Measurements from ENCODE around the gene ALDH1A3. TPM values are rescaled to one million over a fixed set of nuclear protein-coding genes. Genes with fewer than 3 reads are reported as not detected.

The ALDH1A3 gene
- total RNA-seq, 1 donor from 2014 or later: not detected

DNA sequence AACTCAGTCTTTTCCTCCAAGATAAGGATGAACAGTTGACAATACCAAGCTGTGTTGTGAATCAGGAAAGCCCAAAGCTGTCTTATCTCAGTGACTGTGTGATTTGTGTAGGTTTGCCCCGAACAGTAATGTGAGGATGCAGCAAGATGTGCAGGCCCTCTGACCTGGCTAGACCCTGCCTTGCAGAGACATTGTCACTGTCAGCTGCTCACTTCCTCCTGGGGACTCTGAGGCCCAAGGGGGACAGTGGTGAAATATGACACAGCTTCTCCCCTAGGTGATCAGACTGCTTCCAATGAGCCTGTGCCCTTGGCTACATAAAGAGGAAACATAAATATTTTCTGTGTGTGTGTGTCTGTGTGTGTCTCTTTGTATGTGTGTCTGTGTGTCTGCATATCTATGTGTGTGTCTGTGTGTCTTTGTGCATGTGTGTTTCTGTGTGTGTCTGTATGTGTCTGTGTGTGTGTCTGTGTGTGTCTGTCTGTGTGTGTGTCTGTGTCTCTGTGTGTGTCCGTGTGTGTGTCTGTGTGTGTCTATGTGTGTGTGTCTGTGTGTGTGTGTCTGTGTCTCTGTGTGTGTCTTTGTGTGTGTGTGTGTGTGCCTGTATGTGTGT, 61.2 kb downstream of the ALDH1A3 start:
- no peaks in the 10 kb centered on the region for H3K27me3 Mint-ChIP-seq
- H3K9me3 Mint-ChIP-seq: no peaks in the 10 kb centered on the region
- H3K4me3 Mint-ChIP-seq: no peak overlapping the region
- no peak for DNase-seq
- intact Hi-C loops (cut with micrococcal nuclease): no loop called here
- no peaks in the 10 kb centered on the region for H3K4me1 Mint-ChIP-seq
- no peaks in the 10 kb centered on the region for H3K36me3 Mint-ChIP-seq (ENCODE audit: low read depth)
- no peak overlapping the region for H3K27ac Mint-ChIP-seq

DNA sequence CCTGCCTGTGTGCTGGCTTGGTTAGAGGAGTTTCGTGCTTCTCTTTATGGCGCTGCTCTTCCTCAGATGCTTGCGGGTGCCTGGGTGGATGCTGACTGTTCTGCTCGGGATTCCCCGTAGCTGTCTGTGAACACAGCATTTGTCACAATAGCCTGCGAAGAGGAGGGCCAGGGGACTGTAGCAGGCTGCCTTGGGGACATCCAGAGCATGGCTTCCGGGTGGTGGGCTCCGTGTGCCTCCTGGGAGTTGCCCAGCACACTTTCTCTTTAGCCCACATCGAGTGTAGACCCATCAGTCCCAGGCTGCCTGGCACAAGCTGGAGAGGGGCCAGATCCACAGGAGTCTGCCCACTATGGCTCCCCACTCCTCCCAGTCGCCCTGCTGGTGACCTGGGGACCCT, 61.9 kb downstream of the ALDH1A3 start:
- H3K9me3 Mint-ChIP-seq: no peaks in the 10 kb centered on the region
- no peak overlapping the region for H3K27ac Mint-ChIP-seq
- intact Hi-C loops (cut with micrococcal nuclease): no loop called here
- H3K4me3 Mint-ChIP-seq: no peak overlapping the region
- no peaks in the 10 kb centered on the region for H3K4me1 Mint-ChIP-seq
- no peaks in the 10 kb centered on the region for H3K27me3 Mint-ChIP-seq
- DNase-seq: no peak
- H3K36me3 Mint-ChIP-seq (ENCODE audit: low read depth): no peaks in the 10 kb centered on the region

DNA sequence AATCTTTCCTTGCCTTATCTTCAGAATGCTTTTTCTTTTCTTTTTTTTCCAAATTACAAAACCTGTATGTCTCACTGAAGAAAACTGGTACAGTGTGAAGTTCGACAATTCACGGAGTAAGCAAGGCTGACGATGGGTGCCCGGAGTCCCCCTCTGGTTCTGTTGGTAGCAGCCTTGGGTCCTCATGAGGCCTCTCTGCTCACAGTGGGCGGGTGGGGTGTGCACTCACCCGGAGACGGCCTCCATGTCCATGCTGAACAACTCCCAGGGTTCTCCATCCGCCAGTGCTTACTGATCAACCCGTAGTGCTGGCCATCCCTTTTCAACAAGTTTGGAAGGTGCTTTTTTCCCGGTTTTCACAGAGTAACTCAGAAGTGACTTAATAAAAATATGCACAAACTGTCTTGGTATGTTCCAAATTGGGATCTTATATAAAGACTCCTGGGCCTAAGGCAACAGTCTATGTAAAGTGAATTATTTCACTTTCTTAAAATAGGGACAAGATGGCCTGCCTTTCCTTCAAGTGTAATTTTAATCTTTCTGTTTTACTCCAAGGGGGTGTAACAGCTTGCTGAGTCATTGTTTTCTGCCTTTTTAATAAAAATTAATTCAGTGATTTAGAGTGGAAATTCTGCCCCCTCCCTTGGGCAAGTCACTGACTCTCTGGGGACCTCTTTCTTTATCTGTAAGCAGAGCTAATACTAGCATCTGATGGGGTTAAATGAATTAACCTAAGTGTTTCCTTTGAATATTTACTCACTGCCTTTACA, 63.2 kb downstream of the ALDH1A3 start:
- peaks cover 3% of the 10 kb centered on the region for H3K27me3 Mint-ChIP-seq
- intact Hi-C loops (cut with micrococcal nuclease): no loop called here
- H3K9me3 Mint-ChIP-seq: no peaks in the 10 kb centered on the region
- H3K4me1 Mint-ChIP-seq: no peaks in the 10 kb centered on the region
- no peak overlapping the region for H3K4me3 Mint-ChIP-seq
- H3K27ac Mint-ChIP-seq: no peak overlapping the region
- DNase-seq: no peak
- no peaks in the 10 kb centered on the region for H3K36me3 Mint-ChIP-seq (ENCODE audit: low read depth)

DNA sequence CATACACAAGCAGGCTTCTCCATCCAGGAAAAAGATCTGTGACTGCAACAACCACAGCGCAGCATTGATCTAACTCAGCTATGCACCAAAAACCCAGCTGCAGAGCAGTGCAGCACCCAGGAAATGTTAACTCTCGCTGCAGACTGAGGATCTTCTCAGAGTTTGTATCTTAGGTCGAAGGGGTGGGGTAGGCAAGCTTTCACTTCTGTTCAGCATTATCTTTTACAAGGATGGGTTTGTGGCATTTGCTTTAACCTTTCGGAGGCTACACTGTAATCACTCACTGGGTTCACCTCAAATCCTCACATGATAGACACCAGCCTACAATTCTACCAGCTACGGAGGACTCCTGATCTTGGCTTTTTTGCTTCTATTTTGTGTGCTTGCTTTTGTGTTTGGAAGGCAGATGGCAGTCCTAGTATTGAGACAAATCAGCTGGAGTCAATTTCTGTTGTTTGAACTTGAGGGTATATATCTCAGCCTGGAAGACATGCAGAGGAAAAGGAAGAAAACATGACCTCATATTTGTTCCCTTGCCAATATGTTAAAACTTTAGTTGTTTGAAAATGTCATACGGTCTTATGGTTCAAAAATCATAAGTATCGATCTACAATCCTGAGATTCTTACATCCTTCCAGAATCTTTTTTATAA, 64.7 kb downstream of the ALDH1A3 start:
- Mint-ChIP-seq H3K9me3 (no peaks in the 10 kb centered on the region), H3K27ac (no peak overlapping the region), H3K4me1 (no peaks in the 10 kb centered on the region), H3K4me3 (no peak overlapping the region), H3K36me3 (ENCODE audit: low read depth) (no peaks in the 10 kb centered on the region), H3K27me3 (peaks cover 11% of the 10 kb centered on the region)
- intact Hi-C loops (cut with micrococcal nuclease): no loop called here
- DNase-seq: no peak

DNA sequence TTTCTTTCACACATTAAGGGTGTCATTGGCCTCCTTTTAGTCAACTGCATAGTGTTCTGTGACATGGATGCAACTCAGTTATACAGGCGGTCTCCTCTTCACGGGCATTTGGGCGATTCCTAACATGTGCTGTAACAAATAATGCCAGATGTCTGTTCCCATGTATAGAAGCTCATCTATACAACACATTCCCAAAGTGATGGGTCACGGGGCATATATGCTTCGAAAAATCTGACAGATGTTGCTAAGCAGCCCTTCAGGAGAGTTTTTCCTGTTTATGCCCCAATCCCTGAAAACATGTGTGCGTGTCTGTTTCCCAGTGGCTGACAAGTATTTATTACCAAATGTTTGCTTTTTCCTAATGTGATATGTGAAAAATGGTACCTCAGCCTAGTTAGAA, 65.4 kb downstream of the ALDH1A3 start:
- no peak overlapping the region for H3K4me3 Mint-ChIP-seq
- no peak for DNase-seq
- no peaks in the 10 kb centered on the region for H3K9me3 Mint-ChIP-seq
- intact Hi-C loops (cut with micrococcal nuclease): no loop called here
- H3K27ac Mint-ChIP-seq: no peak overlapping the region
- H3K27me3 Mint-ChIP-seq: peaks cover 15% of the 10 kb centered on the region
- no peaks in the 10 kb centered on the region for H3K4me1 Mint-ChIP-seq
- no peaks in the 10 kb centered on the region for H3K36me3 Mint-ChIP-seq (ENCODE audit: low read depth)

DNA sequence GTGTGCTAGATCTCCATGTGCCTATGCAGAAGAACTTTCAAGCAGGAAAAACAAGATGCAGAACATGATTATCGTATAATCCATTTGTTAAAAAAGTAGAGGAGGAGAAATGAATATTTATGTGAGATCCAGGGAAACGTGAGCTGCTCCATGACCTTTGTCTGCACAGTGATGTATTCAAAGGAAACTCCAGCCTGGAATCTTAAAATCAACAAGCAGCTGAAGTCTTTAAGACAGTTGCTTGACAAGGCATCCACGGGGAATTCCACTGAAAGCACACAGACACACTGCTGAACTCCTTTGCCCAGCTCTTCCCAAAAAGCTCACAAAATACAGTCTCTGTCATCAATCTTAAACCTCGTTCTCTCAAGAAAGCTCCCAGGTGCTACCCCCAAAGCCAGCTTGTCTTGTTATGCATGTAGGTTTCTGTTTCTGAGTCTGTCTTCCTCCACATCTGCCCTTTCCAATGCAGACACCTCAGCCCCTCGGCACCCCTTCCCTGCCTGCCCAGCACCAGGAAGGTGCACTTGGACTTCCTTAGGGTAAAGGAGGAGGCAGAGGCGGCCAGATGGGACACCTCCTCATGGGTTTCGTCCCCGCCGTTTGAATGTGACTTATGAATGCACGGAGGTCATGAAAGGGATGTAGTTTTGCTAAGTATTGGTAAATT, 68.3 kb downstream of the ALDH1A3 start:
- no peak for DNase-seq
- intact Hi-C loops (cut with micrococcal nuclease): no loop called here
- Mint-ChIP-seq H3K27ac (no peak overlapping the region), H3K27me3 (peaks cover 15% of the 10 kb centered on the region), H3K4me3 (no peak overlapping the region), H3K4me1 (no peaks in the 10 kb centered on the region), H3K9me3 (no peaks in the 10 kb centered on the region), H3K36me3 (ENCODE audit: low read depth) (no peaks in the 10 kb centered on the region)

DNA sequence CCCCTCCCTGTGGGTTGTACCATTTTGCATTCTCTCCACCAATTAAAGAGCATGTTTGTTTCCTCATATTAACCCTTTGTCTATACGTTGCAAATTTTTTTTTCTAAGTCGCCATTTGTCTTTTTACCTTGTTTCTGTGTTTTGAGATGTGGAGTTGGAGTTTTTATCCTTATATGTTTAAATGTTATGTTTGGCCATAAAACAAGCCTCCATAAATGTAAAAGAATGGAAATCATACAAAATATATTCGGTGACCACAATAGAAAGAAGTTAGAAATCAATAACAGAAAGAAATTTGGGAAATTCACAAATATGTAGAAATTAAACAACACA, 68.8 kb downstream of the ALDH1A3 start:
- Mint-ChIP-seq H3K9me3 (no peaks in the 10 kb centered on the region), H3K4me1 (no peaks in the 10 kb centered on the region), H3K4me3 (no peak overlapping the region), H3K27ac (no peak overlapping the region), H3K27me3 (peaks cover 15% of the 10 kb centered on the region), H3K36me3 (ENCODE audit: low read depth) (no peaks in the 10 kb centered on the region)
- intact Hi-C loops (cut with micrococcal nuclease): no loop called here
- no peak for DNase-seq

DNA sequence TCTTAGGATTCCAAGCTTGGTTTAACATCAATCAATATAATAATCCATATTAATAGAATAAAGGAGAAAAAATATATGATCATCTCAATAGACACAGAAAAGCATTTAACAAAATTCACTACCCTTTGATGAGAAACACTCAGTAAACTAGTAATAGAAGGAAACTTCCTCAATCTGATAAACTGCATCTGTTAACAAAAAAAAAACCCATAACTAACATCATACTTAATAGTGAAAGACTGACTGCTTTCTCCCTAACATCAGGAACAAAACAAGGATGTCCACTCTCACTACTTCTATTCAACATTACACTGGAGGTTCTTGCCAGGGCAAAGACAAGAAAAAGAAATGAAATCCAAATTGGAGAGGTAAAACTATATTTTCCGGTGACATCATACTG, 70.1 kb downstream of the ALDH1A3 start:
- H3K4me3 Mint-ChIP-seq: no peak overlapping the region
- H3K27me3 Mint-ChIP-seq: peaks cover 18% of the 10 kb centered on the region
- no peak for DNase-seq
- H3K9me3 Mint-ChIP-seq: no peaks in the 10 kb centered on the region
- intact Hi-C loops (cut with micrococcal nuclease): no loop called here
- no peaks in the 10 kb centered on the region for H3K36me3 Mint-ChIP-seq (ENCODE audit: low read depth)
- no peak overlapping the region for H3K27ac Mint-ChIP-seq
- no peaks in the 10 kb centered on the region for H3K4me1 Mint-ChIP-seq

DNA sequence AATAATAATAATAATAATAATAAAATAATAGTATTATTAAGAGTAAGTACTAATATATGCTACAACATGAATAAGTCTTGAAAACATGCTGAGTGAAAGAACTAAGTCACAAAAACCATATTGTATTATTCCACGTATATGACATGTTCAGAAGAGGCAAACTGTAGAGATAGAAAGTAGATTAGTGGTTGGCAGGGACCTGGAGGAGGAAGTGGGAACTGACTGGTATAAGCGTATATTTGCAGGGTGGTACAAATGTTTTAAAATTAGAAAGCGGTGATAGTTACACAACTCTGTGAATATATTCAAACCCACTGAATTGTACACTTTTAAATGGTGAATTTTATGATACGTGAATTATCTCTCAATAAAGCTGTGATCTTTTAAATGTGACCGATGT, 72.3 kb downstream of the ALDH1A3 start:
- Mint-ChIP-seq H3K27me3 (peaks cover 36% of the 10 kb centered on the region), H3K36me3 (ENCODE audit: low read depth) (no peaks in the 10 kb centered on the region), H3K27ac (no peak overlapping the region), H3K4me3 (no peak overlapping the region), H3K4me1 (no peaks in the 10 kb centered on the region), H3K9me3 (no peaks in the 10 kb centered on the region)
- intact Hi-C loops (cut with micrococcal nuclease): no loop called here
- DNase-seq: no peak

DNA sequence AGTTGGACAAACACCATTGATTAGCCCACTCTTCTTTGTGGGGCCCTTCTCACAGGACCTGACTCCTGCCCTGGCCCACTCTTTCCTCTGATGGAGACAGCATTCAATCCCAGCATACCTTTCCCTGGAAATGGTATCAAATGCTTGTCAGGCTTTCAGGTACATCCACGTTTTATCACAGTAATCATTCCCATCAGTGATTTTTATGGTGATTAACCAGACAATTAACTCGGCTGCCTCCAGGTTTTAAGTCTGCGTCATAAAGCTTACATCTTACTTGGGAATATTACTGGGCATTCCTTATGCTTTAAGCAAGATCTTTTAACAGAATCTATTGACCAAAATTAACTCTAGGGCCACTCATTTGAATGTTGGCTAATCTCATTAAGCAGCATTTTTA, 72.9 kb downstream of the ALDH1A3 start:
- H3K27me3 Mint-ChIP-seq: peaks cover 34% of the 10 kb centered on the region
- DNase-seq: no peak
- no peaks in the 10 kb centered on the region for H3K4me1 Mint-ChIP-seq
- no peak overlapping the region for H3K27ac Mint-ChIP-seq
- no peaks in the 10 kb centered on the region for H3K9me3 Mint-ChIP-seq
- intact Hi-C loops (cut with micrococcal nuclease): no loop called here
- no peak overlapping the region for H3K4me3 Mint-ChIP-seq
- H3K36me3 Mint-ChIP-seq (ENCODE audit: low read depth): no peaks in the 10 kb centered on the region

DNA sequence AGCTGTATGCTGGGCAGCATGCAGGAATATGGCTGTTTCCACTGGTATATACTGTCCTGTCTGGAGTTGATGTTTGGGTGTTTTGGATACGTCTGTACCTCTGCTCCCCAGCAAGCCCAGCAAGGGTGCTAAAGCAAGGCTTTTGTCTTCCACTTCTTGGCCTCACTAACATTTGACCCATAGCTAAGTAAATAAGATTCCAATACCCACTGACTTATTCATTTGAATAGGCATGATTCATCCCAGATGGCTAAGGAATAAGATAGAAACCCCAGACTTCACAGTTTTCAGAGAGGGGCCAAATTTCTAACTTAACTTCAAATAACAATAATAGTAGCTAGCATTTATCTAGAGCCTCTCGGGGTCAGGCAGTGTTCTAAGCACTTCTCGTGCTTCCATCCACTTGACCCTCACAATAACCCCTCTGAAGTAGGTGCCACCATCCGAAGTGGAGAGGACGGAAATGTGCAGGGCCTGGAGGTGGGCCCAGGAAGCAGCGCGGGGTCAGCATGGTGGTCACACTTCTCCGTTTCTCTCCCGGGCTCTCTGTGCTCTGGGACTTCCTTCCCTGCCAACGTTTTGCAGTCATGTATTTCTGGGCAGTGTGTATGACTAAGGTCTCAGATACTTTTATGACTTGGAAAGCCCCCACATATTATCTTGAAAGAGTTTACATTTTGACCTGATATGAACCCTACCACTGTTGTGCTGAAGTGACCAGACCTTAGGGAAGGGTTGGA, 78.9 kb downstream of the ALDH1A3 start:
- Mint-ChIP-seq H3K4me1 (no peaks in the 10 kb centered on the region), H3K36me3 (ENCODE audit: low read depth) (no peaks in the 10 kb centered on the region), H3K27ac (no peak overlapping the region), H3K4me3 (no peak overlapping the region), H3K9me3 (no peaks in the 10 kb centered on the region), H3K27me3 (peaks cover 34% of the 10 kb centered on the region)
- DNase-seq: no peak
- intact Hi-C loops (cut with micrococcal nuclease): no loop called here

DNA sequence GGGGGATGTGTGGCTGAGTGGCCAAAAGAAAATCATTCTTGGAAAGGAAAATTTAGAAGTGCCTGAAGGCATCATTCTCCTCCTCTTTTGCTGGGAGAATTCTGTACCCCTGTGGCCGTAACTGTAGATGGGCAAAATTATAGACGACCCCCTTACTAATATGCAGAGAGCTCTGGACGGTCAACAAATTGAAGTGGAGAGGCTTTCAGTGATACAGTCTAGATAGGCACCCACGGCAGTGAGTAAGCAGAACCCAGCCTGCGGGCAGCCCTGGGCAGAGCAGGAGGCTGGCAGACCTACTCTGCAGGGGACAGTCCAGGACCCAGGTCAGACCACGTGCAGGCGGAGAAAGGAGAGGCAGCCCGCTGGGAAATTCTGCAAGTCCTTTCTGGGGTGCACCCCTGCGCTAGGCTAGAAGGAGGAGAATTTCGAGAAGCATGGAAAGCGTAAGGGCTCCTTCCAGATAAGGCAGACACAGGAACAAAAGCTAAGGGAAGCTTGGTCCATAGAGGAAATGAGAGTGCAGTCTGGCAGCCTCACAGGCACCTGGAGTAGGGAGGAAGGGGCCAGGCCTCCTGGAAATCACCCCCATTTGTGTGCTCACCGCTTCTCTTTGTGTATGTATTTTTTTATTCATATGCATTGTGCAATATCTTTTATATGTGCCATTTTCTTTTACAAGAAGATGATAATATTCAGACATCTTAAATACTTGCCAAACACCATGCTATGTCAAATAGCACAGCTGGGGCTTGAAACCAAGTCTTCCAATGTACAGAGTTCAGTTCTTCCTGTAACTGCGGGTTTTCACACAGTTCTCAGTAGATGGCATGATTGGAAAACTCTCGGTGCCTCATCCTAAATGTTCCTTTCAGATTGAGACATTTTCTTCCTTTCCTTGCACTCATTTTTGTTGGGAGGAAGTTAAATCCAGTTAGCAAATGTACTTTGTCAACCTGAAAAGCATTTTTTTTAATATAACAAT, 79.7 kb downstream of the ALDH1A3 start:
- DNase-seq: no peak

More for the DNA sequence above, 79.7 kb downstream of the ALDH1A3 start:
- H3K36me3 Mint-ChIP-seq (ENCODE audit: low read depth): no peaks in the 10 kb centered on the region
- no peaks in the 10 kb centered on the region for H3K4me1 Mint-ChIP-seq
- H3K27me3 Mint-ChIP-seq: peaks cover 32% of the 10 kb centered on the region
- no peak overlapping the region for H3K27ac Mint-ChIP-seq
- intact Hi-C loops (cut with micrococcal nuclease): no loop called here
- no peak overlapping the region for H3K4me3 Mint-ChIP-seq
- H3K9me3 Mint-ChIP-seq: no peaks in the 10 kb centered on the region
